ENCODE results near the gene PKHD1.
A peak's percentile ranks its signal among the peaks of the same experiment; 100 is the strongest.

The PKHD1 gene

GRCh38 chr6:52077961-52078625 is 9.3 kb downstream of the PKHD1 start:
- no peak for TF ChIP-seq CTCF (IDR thresholded peaks at IDR 0.05)

GRCh38 chr6:52077180-52077884 is 10.1 kb downstream of the PKHD1 start:
- TF ChIP-seq CTCF (IDR thresholded peaks at IDR 0.05): no peak

GRCh38 chr6:52076791-52077179 is 10.6 kb downstream of the PKHD1 start:
- no peak for TF ChIP-seq CTCF (IDR thresholded peaks at IDR 0.05)

GRCh38 chr6:52074716-52075115 is 12.7 kb downstream of the PKHD1 start:
- TF ChIP-seq CTCF (IDR thresholded peaks at IDR 0.05): no peak

- no peak for TF ChIP-seq CTCF (IDR thresholded peaks at IDR 0.05)
These were observed 13.3 kb downstream of the PKHD1 start for GRCh38 chr6:52074155-52074554.

- TF ChIP-seq CTCF (IDR thresholded peaks at IDR 0.05): no peak
These were observed 21.8 kb downstream of the PKHD1 start for GRCh38 chr6:52065621-52066020.

- TF ChIP-seq CTCF (IDR thresholded peaks at IDR 0.05): peak; percentile 60
These were observed 23.6 kb downstream of the PKHD1 start for GRCh38 chr6:52063584-52064344.

Measured in LNCAP (cell line).